Progenitor cell of endocrine pancreas (in vitro differentiated cells): Measurements from ENCODE around the gene SYDE1. TPM values are rescaled to one million over a fixed set of nuclear protein-coding genes. Genes with fewer than 3 reads are reported as not detected.
A peak's percentile ranks its signal among the peaks of the same experiment; 100 is the strongest.
"Not testable (repeated sequence)": the region's sequence is repeated elsewhere in the genome, so short reads cannot be mapped to it uniquely, and the experiment has no call there.

Experiments used
- DNase-seq: peaks from one replicate; pipeline ENCODE4 v3.0.0; 2021; ENCODE audit warnings: low spot score; ENCODE audit not compliant: unreplicated experiment
- H3K27ac Mint-ChIP-seq: 2 replicates; pipeline ENCODE4 v1.8.0; 2021; ENCODE audit warnings: mild to moderate bottlenecking, moderate library complexity, mixed read lengths
- H3K27me3 Mint-ChIP-seq: 2 replicates; pipeline ENCODE4 v1.8.0; 2021; ENCODE audit warnings: mixed read lengths
- H3K36me3 Mint-ChIP-seq: 2 replicates; pipeline ENCODE4 v1.8.0; 2022; ENCODE audit warnings: mixed read lengths; ENCODE audit not compliant: insufficient read depth
- H3K4me1 Mint-ChIP-seq: 2 replicates; pipeline ENCODE4 v1.8.0; 2021; ENCODE audit warnings: low read depth, mixed read lengths
- H3K4me3 Mint-ChIP-seq: 2 replicates; pipeline ENCODE4 v1.8.0; 2021; ENCODE audit warnings: low read depth, mild to moderate bottlenecking, moderate library complexity, mixed read lengths
- H3K9me3 Mint-ChIP-seq: 2 replicates; pipeline ENCODE4 v1.8.0; 2021; ENCODE audit warnings: low read depth, mixed read lengths
- CTCF ChIP-seq: fragments of 200-600 bp; sonication (generic); IDR thresholded peaks from one replicate; pipeline ENCODE4 v1.5.0; 2021; ENCODE audit warnings: antibody characterized with exemption, mild to moderate bottlenecking; ENCODE audit not compliant: unreplicated experiment
- total RNA-seq: library from RNA; stranded (reverse); gene quantifications from 2 replicates; pipeline ENCODE4 v1.2.1, GENCODE V29; 2021

Gene SYDE1
- total RNA-seq, 1 donor from 2014 or later, result 5.7 TPM

DNA sequence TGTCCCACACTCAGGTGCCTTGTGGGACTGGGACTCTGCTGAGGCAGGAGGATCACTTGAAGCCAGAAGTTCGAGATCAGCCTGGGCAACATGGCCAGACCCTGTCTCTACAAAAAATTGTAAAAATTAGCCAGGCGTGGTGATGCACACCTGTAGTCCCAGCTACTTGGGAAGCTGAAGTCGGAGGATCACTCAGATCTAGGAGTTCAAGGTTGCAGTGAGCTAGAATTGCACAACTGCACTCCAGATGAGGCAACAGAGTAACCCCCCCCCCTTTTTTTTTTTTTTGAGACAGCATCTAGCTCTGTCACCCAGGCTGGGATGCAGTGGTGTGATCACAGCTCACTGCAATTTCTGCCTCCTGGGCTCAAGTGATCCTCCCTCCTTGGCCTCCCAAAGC, 11.0 kb upstream of the SYDE1 start:
- Mint-ChIP-seq H3K27me3 (peaks cover 8% of the 10 kb centered on the region), H3K4me3 (no peak overlapping the region), H3K4me1 (no peaks in the 10 kb centered on the region), H3K36me3 (no peaks in the 10 kb centered on the region), H3K9me3 (no peaks in the 10 kb centered on the region), H3K27ac (no peak overlapping the region)
- no peak for TF ChIP-seq CTCF
- no peak for DNase-seq

GRCh38 chr19:15097980-15098379, 9.2 kb upstream of the SYDE1 start:
- H3K27ac Mint-ChIP-seq, H3K27me3 Mint-ChIP-seq: not testable (repeated sequence)

DNA sequence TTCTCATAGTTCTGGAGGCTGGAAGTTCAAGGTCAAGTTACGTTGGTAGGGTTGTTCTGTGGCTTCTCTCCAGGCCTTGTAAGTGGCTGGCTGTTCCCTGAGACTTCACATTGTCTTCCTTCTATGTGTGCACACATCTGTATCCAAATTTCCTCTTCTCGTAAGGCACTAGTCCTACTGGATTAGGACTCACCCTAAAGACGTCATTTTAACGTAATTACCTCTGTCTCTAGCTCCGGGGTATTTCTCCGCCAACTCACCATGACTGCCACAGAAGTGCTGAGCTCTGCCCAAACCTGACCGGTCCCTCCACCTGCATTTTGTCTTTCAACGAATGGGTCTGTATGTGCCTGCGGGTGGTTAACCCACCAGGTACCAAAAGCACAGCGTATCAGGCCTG, 8.7 kb upstream of the SYDE1 start:
- H3K36me3 Mint-ChIP-seq, result no peaks in the 10 kb centered on the region
- H3K27me3 Mint-ChIP-seq, result peaks cover 9% of the 10 kb centered on the region
- no peak for TF ChIP-seq CTCF
- DNase-seq, result no peak
- H3K9me3 Mint-ChIP-seq, result peaks cover 4% of the 10 kb centered on the region
- no peaks in the 10 kb centered on the region for H3K4me1 Mint-ChIP-seq
- H3K27ac Mint-ChIP-seq, result no peak overlapping the region
- no peak overlapping the region for H3K4me3 Mint-ChIP-seq

More at GRCh38 chr19:15097980-15098379, 9.2 kb upstream of the SYDE1 start:
- DNase-seq, H3K36me3 Mint-ChIP-seq, H3K4me3 Mint-ChIP-seq, H3K9me3 Mint-ChIP-seq, H3K4me1 Mint-ChIP-seq: not testable (repeated sequence)

DNA sequence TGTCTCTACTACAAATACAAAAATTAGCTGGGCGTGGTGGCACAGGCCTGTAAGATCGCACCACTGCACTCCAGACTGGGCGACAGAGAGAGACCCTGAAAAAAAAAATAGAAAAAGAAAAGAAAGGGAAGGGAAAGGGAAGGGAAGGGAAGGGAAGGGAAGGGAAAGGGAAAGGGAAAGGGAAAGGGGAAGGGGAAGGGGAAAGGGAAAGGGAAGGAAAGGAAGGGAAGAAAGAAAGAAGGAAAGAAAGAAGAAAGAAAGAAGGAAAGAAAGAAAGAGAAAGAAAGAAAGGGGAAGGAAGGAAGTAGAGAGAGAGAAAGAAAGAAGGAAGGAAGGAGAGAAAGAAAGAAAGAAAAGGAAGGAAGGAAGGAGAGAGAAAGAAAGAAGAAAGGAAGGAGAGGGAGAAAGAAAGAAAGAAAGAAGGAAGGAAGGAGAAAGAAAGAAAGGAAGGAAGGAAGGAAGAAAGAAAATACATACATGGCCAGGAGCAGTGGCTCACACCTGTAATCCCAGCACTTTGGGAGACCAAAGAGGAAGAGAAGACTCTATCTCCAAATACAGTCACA, 8.1 kb upstream of the SYDE1 start:
- H3K4me3 Mint-ChIP-seq, result no peak overlapping the region
- no peaks in the 10 kb centered on the region for H3K4me1 Mint-ChIP-seq
- no peak for TF ChIP-seq CTCF
- H3K27ac Mint-ChIP-seq, result no peak overlapping the region
- no peak for DNase-seq
- no peaks in the 10 kb centered on the region for H3K36me3 Mint-ChIP-seq
- H3K9me3 Mint-ChIP-seq, result peaks cover 8% of the 10 kb centered on the region
- peaks cover 11% of the 10 kb centered on the region for H3K27me3 Mint-ChIP-seq

GRCh38 chr19:15101479-15102082, 5.6 kb upstream of the SYDE1 start:
- no peak for DNase-seq
- Mint-ChIP-seq H3K27me3 (peaks cover 23% of the 10 kb centered on the region), H3K4me1 (peaks cover under 1% of the 10 kb centered on the region), H3K9me3 (peaks cover 13% of the 10 kb centered on the region), H3K36me3 (no peaks in the 10 kb centered on the region), H3K27ac (no peak overlapping the region), H3K4me3 (no peak overlapping the region)
- TF ChIP-seq CTCF, result peak; percentile 56

GRCh38 chr19:15104003-15104402, 3.2 kb upstream of the SYDE1 start:
- H3K27me3 Mint-ChIP-seq, result peaks cover 21% of the 10 kb centered on the region
- DNase-seq, result no peak
- TF ChIP-seq CTCF, result no peak
- no peak overlapping the region for H3K4me3 Mint-ChIP-seq
- H3K36me3 Mint-ChIP-seq, result no peaks in the 10 kb centered on the region
- H3K4me1 Mint-ChIP-seq, result peaks cover 6% of the 10 kb centered on the region
- no peak overlapping the region for H3K27ac Mint-ChIP-seq
- H3K9me3 Mint-ChIP-seq, result peaks cover 13% of the 10 kb centered on the region
